ENCODE measurements around the gene AKT3. TPM values are rescaled to one million over a fixed set of nuclear protein-coding genes. Genes with fewer than 3 reads are reported as not detected.

AKT3 gene
- total and polyA plus RNA-seq, 8 donors: 5.5 to 100 (median 13.8) TPM

DNA sequence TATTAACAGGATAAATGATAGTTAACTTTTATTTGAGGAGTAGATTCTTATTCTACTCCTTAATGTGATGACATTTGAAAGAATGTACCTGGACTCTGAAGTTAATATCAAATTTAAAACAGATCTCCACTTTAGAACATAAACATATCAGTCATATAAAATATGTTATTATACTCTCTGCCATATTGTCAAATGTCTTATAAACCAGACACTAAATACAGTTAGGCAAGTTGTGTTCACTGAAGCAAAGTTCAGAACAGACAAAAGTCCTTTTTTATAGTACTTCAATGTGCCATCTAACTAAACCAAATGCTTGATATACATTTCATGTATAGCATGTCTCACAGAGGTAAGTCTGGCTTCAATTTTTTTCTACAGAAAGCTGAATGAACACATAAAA lies 285.2 kb downstream of the AKT3 start:
- no peak overlapping the region for H3K27ac ChIP-seq
- H3K36me3 ChIP-seq: peaks cover 0 to 23% (median 11%) of the 10 kb centered on the region in 4 donors
- no peaks in the 10 kb centered on the region for H3K9me3 ChIP-seq
- DNase-seq: no peak
- intact Hi-C loops (cut with DNase I; ENCODE audit: low total_unique reads): no loop called here
- no peak overlapping the region for H3K4me3 ChIP-seq
- H3K4me1 ChIP-seq: peaks cover 0 to 12% (median 2%) of the 10 kb centered on the region in 4 donors
- TF ChIP-seq EP300 (IDR thresholded peaks at IDR 0.05): no peak
- TF ChIP-seq, protein P1, sequence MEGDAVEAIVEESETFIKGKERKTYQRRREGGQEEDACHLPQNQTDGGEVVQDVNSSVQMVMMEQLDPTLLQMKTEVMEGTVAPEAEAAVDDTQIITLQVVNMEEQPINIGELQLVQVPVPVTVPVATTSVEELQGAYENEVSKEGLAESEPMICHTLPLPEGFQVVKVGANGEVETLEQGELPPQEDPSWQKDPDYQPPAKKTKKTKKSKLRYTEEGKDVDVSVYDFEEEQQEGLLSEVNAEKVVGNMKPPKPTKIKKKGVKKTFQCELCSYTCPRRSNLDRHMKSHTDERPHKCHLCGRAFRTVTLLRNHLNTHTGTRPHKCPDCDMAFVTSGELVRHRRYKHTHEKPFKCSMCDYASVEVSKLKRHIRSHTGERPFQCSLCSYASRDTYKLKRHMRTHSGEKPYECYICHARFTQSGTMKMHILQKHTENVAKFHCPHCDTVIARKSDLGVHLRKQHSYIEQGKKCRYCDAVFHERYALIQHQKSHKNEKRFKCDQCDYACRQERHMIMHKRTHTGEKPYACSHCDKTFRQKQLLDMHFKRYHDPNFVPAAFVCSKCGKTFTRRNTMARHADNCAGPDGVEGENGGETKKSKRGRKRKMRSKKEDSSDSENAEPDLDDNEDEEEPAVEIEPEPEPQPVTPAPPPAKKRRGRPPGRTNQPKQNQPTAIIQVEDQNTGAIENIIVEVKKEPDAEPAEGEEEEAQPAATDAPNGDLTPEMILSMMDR (IDR thresholded peaks at IDR 0.05): no peak
- no peak for TF ChIP-seq POLR2AphosphoS5 (IDR thresholded peaks at IDR 0.05)
- no peak for TF ChIP-seq POLR2A (IDR thresholded peaks at IDR 0.05)
- H3K27me3 ChIP-seq: no peaks in the 10 kb centered on the region

GRCh38 chr1:243563732-243564131 lies 286.3 kb downstream of the AKT3 start:
- H3K36me3 ChIP-seq: peaks cover 0 to 23% (median 11%) of the 10 kb centered on the region in 4 donors
- H3K4me3 ChIP-seq: no peak overlapping the region
- no peaks in the 10 kb centered on the region for H3K27me3 ChIP-seq
- intact Hi-C loops (cut with DNase I; ENCODE audit: low total_unique reads): no loop called here
- 88 to 92% (median 91%) methylated on average over 4 of the region's 4 CpGs for WGBS, 5 donors
- TF ChIP-seq EP300 (IDR thresholded peaks at IDR 0.05) (no peak), POLR2AphosphoS5 (IDR thresholded peaks at IDR 0.05) (no peak)
- TF ChIP-seq, protein P1 (IDR thresholded peaks at IDR 0.05): no peak
- H3K9me3 ChIP-seq: no peaks in the 10 kb centered on the region
- no peak overlapping the region for H3K27ac ChIP-seq
- no peak for DNase-seq
- peaks cover 0 to 5% (median 0%) of the 10 kb centered on the region in 4 donors for H3K4me1 ChIP-seq

GRCh38 chr1:243562473-243562872 lies 287.6 kb downstream of the AKT3 start:
- Histone ChIP-seq H3K9me3 (no peaks in the 10 kb centered on the region), H3K4me3 (no peak overlapping the region), H3K4me1 (no peaks in the 10 kb centered on the region), H3K36me3 (peaks cover 0 to 23% (median 11%) of the 10 kb centered on the region in 4 donors), H3K27ac (peak overlapping the region in 1 of 5 donors; percentile 50), H3K27me3 (no peaks in the 10 kb centered on the region)
- TF ChIP-seq POLR2AphosphoS5 (IDR thresholded peaks at IDR 0.05): peak in 2 of 3 donors; percentile 50 to 72
- no peak for TF ChIP-seq EP300 (IDR thresholded peaks at IDR 0.05)
- intact Hi-C loops (cut with DNase I; ENCODE audit: low total_unique reads): no loop called here
- peak in 1 of 2 donors; percentile 55 for DNase-seq
- 71 to 100% (median 88%) methylated on average over 1 of the region's 1 CpG for WGBS, 5 donors

GRCh38 chr1:243561588-243562319 lies 288.3 kb downstream of the AKT3 start:
- Histone ChIP-seq H3K4me3 (no peak overlapping the region), H3K27ac (peak overlapping the region in 1 of 5 donors; percentile 50), H3K4me1 (no peaks in the 10 kb centered on the region), H3K36me3 (peaks cover 0 to 23% (median 11%) of the 10 kb centered on the region in 4 donors), H3K9me3 (no peaks in the 10 kb centered on the region), H3K27me3 (no peaks in the 10 kb centered on the region)
- intact Hi-C loops (cut with DNase I; ENCODE audit: low total_unique reads): no loop called here
- TF ChIP-seq POLR2AphosphoS5 (IDR thresholded peaks at IDR 0.05) (no peak), POLR2A (IDR thresholded peaks at IDR 0.05) (no peak), EP300 (IDR thresholded peaks at IDR 0.05) (no peak)
- TF ChIP-seq, protein P1 (IDR thresholded peaks at IDR 0.05): no peak
- DNase-seq: no peak
- 90 to 98% (median 97%) methylated on average over 2 of the region's 2 CpGs for WGBS, 5 donors

DNA sequence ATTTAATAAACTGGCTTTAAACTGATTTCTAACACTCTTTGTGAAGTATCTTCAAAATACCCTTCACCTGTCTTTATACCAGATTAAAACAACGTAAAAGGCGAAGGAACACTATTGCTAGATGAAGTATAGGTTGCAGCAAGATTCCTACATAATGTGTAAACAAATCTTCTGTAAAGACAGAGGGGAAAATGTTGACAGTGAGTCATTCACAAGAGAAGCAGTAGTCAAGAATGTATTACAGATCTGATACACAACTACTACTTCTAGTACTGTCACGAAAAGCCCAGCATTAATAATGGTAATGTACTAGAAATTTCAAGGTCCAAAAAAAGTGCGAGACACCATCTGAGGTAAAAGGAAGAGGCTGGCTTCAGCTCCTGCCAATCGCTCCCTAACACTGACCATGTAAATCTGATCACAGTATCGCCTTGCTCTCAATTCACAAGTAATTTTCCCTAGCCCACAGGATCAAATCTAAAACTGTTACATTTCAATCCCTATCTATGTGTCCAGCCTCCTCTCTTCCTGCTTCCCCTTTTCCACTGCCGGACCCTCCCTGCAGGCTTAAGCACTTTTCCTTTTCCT lies 290.4 kb downstream of the AKT3 start:
- intact Hi-C loops (cut with DNase I; ENCODE audit: low total_unique reads): no loop called here
- no peak for DNase-seq
- 63 to 78% (median 67%) methylated on average over 7 of the region's 7 CpGs for WGBS, 5 donors
- Histone ChIP-seq H3K27ac (no peak overlapping the region), H3K4me3 (no peak overlapping the region), H3K27me3 (no peaks in the 10 kb centered on the region), H3K9me3 (no peaks in the 10 kb centered on the region), H3K4me1 (no peaks in the 10 kb centered on the region), H3K36me3 (peaks cover 0 to 23% (median 11%) of the 10 kb centered on the region in 4 donors)
- TF ChIP-seq EP300 (IDR thresholded peaks at IDR 0.05): no peak
